Measurements from ENCODE around the gene INVS.

- TF ChIP-seq, protein P1, sequence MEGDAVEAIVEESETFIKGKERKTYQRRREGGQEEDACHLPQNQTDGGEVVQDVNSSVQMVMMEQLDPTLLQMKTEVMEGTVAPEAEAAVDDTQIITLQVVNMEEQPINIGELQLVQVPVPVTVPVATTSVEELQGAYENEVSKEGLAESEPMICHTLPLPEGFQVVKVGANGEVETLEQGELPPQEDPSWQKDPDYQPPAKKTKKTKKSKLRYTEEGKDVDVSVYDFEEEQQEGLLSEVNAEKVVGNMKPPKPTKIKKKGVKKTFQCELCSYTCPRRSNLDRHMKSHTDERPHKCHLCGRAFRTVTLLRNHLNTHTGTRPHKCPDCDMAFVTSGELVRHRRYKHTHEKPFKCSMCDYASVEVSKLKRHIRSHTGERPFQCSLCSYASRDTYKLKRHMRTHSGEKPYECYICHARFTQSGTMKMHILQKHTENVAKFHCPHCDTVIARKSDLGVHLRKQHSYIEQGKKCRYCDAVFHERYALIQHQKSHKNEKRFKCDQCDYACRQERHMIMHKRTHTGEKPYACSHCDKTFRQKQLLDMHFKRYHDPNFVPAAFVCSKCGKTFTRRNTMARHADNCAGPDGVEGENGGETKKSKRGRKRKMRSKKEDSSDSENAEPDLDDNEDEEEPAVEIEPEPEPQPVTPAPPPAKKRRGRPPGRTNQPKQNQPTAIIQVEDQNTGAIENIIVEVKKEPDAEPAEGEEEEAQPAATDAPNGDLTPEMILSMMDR (IDR thresholded peaks at IDR 0.05; ENCODE audit: low read depth, low read length, poor library complexity, severe bottlenecking): no peak
- no peak for TF ChIP-seq EZH2phosphoT487 (IDR thresholded peaks at IDR 0.05; ENCODE audit: borderline replicate concordance, low read length)
These were observed 247.8 kb downstream of the INVS start for GRCh38 chr9:100346836-100347235.
